Endothelial cell of hepatic sinusoid (primary cell): ENCODE data around the gene PRKAA1.
"Not testable (repeated sequence)": the region's sequence is repeated elsewhere in the genome, so short reads cannot be mapped to it uniquely, and the experiment has no call there.

ENCODE experiments used
- in situ Hi-C: cut with HindIII; loops from 2 replicates; pipeline ENCODE4 v1.10.0; 2017; ENCODE audit warnings: low sequenced_read_pairs

PRKAA1 gene

DNA sequence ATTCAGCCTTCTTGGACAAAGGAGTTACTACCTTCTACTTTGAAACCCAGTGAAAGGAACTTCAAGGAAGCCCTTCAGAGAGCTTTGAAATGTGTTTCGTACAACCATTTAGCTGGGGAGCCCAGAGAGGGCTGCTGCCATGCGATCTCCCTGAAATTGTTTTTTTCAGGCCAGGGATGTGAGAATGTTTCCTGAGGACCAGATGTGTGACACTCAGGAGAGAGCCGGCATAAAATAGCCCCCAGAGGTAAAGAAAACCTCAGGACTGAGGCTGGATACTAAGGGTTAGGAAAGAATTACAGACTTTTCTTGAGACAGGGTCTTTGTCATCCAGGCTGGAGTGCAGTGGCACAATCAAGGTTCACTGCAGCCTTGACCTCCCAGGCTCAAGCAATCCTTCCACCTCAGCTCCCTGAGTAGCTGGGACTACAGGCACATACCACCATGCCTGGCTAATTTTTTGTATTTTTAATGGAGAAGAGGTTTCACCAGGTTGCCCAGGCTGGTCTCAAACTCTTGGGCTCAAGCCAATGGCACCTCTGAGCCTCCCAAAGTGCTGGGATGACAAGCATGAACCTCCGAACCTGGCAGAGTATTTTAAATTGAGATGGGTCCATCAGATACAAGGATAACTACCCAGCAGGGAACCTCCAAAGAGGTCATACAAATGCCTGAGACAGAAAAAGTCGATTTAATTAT, 28.5 kb upstream of the PRKAA1 start:
- in situ Hi-C loops, result no loop called here

DNA sequence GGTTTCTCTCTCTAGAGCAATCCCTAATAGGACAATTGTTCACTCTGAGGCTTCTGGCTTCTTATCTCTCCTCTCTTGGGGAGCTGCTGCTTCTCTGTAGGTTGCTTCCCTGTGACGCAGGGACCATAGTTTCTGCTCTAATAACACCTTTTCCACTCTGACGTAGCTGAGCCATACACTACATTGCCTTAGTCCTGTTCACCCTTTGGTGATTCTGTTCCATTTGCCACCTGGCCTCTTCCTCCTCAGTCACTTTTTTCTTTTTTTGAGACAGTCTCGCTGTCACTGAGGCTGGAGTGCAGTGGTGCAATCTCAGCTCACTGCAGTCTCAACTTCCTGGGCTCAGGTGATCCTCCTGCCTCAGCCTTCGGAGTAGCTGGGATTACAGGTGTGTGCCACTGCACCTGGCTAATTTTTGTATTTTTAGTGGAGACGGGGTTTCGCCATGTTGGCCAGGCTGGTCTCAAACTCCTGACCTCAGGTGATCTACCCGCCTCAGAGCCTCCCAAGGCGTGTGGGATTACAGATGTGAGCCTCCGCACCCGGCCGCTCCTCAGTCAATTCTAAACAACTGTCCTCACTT, 27.4 kb upstream of the PRKAA1 start:
- in situ Hi-C loops, result not testable (repeated sequence)

DNA sequence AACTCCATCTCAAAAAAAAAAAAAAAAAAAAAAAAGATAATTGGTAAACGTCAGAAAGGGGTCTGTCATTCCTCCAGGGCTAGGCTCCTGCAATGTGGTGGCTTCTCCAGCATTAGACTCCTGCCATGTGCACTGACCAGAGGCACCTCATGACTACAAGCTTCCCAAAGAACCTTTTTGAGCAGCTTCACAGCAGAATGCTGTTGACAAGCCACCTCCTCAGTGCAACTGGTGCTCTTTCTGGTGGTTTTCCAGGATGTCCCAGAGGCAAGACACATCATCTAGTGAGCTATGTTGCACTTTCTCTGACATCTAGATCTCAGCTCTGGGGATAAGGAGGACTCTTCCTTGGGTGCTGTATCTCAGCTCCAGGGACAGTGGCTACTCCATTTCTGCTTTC, 25.3 kb upstream of the PRKAA1 start:
- in situ Hi-C loops, result no loop called here

DNA sequence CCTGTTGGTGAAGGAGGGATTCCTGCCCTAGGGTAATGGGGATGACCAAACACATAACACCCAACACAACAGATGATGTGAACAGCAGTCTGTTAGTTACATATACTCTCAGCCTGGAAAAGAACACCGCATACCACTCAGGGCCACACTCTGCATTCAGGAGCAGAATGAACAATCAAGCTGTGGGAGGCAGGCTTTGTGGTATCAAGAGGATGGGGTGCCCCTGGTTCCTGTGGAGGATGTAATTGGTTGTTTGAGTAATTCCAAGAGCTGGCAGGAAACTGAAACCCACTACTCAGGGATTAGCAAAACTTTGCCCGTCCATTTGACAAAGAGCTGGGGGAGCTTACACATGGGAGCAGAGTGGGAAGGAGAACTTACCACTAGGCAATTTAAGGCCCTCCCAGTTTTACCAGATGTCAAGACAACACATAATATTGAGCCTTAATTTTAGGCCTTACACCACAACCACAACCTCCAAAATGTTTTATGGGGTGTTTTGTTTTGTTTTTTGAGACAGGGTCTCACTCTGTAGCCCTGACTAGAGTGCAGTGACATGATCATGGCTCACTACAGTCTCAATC, 15.6 kb upstream of the PRKAA1 start:
- in situ Hi-C loops, result no loop called here

DNA sequence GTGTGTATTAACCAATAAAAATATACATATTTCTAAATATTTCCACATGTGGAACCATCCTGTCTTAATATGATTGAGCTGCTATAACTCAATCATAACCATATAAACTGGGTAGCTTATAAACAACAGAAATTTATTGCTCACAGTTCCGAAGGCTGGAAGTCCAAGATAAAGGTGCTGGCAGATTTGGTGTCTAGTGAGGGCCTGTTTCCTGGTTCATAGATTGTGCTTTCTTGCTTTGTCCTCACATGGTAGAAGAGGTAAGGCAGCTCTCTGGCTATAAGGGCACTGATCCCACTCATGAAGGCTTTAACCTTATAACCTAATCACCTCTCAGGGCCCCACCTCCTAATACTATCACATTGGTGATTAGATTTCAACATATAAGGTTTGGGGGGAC, 14.0 kb upstream of the PRKAA1 start:
- in situ Hi-C loops, result no loop called here

DNA sequence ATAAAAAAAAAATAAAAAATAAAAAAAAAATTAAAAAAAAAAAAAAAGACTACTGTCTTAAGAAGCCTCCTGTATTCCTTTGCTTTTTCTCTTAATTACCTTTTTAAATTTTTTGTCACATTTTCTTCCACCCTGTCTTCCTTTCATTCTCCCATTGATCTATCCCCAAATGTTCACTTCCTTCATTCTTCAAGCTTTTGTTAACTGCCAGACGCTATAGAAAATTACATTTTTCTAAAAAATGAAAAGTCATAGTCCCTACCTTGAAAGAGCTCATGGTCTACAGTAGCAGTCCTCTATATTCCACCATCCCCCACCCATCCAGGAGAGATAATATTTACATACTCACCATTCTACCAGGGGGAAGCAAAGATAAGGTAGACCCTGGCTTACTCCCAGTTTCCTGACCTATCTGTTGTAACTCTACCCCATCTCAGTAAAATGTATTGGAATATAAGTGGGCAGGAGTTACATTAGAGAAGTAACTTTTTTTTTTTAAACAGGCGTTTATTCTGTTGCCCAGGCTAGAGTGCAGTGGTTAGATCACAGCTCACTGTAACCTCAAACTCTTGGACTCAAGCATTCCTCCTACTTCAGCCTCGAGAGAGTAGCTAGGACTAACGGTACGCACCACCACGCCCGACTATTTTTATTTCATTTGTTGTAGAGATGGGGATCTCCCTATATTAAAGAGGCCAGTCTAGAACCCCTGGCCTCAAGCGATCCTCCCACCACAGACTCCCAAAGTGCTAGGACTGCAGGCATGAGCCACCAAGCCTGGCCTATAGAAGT, 3.8 kb upstream of the PRKAA1 start:
- in situ Hi-C loops, result no loop called here

DNA sequence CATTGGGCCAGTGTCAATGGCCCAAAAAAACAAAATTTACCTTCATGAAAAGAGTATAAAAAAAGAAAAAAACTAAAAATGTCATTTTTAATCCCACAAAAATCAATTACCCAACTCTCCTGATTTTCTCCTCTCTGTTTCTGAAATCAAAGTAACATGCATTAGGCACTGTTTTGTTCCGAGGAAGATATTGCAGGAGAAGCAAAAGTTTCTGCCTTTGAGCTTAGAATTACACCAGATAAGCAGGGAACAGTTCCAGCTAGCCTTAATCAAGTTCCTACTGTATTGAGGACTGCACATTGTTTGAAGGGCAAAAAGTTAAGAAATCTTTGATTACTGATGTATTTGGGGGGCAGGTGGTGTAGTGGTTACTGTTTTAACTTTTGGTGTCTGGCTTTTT, 1.1 kb upstream of the PRKAA1 start:
- in situ Hi-C loops, result no loop called here

DNA sequence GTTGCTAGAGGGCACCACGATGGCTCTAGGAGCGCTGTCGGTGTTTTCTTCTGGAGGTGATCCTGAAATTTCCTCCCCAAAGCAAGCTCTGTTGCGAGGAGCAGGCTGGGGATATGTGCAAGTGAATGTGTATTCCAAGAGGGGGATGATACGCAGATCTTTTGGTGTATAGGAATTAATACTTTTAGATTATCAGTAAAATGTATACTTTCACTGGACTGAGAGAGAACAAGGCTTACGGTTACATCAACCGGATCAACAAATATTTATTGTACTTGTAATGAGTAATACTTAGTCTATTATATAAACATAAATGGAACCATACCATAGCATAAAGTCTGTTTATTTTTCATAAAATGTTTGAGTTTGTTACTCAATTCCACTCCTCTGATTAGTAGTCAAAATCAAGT, 632 bp upstream of the PRKAA1 start:
- in situ Hi-C loops, result no loop called here

DNA sequence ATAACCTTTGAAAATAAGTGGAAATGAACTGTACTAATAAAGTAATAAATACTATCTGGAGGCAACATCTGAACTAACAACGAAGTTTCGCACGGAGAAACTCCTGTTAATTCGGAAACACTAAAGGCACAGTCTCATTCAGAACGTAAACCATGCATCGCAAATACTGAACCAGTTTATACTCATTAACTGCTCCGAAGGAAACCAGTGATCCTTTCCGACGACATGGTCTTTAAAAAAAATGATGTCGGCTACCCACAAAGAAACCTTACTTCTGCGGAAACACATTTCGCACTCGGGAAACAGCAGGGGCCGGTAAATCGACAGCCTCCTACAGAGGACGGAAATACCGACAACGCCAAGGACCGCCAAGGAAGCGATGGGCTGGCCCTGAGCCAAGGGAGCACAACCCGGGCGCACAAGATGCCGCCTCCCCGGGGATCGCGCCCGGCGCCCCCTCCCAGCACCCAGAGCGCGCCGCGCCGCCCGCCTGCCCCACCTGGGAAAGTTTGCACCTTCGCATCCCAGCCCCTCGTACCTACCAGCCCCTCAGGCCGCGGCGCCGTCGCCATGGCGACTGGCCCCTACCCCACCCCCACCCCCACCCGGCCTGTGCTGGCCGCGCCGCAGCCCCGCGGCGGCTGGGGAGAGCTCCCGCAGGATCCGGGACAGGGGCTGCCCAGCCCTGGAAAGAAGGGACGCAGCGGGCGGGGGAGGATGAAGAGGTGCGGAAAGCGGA, 732 bp downstream of the PRKAA1 start:
- in situ Hi-C loops, result no loop called here

DNA sequence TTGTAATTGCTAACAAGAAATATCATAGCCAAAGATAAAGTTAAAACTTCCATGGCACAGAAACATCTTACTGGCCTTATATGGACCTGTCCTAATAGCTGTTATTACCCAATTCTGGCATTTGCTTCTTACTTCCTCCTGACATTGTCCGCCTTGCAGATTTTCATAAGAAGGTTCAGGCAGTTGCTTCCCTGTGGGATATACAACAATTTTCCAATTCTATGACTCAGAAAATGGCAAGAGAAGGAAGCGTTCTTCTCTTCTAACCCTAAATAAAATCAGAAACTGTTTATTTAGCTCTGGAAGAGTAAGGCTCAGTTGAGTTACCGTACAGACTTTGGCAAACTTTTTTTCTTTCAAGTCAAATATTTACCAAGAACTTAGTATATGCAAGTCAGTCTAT, 1.7 kb downstream of the PRKAA1 start:
- in situ Hi-C loops, result no loop called here

DNA sequence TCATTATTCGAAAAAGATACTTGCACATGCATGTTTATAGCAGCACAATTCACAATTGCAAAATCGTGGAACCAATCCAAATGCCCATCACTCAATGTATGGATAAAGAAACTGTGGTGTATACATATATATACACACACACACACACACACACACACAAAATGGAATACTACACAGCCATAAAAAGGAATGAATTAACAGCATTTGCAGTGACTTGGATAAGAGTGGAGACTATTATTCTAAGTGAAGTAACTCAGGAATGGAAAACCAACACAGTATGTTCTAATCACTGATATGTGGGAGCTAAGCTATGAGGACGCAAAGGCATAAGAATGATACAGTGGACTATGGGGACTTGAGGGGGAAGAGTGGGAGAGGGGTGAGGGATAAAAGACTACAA, 3.3 kb downstream of the PRKAA1 start:
- in situ Hi-C loops, result not testable (repeated sequence)

DNA sequence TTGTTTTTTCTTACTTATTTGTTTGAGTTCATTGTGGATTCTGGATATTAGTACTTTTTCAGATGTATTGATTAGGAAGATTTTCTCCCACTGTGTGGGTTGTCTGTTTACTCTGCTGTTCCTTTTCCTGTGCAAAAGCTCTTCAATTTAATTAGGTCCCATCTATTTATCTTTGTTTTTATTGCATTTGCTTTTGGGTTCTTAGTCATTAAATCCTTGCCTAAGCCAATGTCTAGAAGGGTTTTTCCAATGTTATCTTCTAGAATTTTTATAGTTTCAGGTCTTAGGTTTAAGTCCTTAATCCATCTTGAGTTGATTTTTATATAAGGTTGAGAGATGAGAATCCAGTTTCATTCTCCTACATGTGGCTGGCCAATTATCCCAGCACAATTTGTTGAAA, 3.8 kb downstream of the PRKAA1 start:
- in situ Hi-C loops, result not testable (repeated sequence)

DNA sequence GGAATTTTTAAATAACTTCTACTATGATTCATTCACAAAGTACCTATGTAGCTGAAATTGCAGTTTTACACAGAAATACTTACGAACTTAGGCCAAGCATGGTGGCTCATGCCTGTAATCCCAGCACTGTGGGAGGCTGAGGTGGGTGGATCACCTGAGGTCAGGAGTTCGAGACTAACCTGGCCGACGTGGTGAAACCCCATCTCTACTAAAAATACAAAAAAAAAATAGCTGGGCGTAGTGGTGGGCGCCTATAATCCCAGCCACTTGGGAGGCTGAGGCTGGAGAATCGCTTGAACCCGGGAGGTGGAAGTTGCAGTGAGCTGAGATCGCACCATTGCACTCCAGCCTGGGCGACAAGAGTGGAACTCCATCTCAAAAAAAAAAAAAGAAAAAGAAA, 5.5 kb downstream of the PRKAA1 start:
- in situ Hi-C loops, result not testable (repeated sequence)

DNA sequence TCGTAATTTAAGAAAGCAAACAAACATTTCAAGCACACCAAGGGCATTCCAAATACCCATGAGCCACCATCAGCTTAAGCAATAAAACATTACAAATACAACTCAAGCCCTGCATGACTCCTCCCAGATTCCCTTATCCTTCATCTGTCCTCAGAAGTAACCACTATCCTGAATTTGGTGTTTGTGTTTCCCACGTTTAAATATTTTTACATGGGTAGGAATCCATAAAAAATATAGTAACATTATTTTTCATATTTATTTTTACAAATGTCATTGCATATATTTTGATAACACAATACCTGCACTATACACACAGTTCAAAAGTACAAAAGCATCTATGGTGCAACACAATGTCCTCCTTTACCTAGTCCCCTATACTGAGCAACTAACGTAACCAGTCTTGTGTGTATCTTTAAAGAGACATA, 6.4 kb downstream of the PRKAA1 start:
- in situ Hi-C loops, result no loop called here

DNA sequence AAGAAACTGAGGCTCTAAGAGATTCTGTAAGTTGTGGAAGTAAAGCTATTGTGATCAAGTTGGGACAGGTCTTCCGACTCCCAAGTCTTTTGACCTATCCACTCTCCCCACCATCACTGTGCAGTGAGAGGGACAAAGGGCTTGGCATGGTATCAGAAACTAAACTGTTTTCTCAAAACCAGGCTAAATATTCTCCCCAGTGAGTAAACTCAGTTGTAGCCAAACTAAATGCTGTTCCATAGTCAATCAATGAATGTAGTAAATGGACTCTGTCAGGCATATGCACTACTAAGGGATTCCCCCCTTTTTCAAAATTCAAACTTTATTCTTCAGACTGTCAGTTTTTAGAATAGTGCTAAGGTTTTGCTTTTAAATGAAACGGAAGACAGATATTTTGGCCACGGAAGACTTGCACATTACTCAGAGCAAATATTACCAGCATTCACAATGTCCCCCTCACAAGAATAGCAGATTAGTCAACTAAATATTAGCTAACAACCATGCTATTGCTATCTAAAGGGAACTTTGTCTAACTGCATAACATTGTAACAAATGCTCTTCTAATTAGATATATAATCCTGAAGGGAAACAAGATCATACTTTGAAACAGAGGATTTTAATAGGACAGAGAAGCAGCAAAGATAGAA, 7.1 kb downstream of the PRKAA1 start:
- in situ Hi-C loops, result no loop called here

DNA sequence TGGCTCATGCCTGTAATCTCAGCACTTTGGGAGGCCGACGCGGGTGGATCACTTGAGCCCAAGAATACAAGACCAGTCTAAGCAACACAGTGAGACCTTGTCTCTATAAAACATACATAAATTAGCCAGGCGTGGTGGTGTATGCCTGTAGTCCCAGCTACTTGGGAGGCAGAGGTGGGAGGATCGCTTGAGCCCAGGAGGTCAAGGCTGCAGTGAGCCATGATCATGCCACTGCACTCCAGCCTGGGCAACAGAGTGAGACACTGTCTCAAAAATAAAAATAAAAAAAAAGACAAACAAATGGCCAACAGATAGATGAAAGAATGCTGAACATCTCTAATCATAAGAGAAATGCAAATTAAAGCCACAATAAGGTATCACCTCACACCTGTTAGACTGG, 9.2 kb downstream of the PRKAA1 start:
- in situ Hi-C loops, result not testable (repeated sequence)

DNA sequence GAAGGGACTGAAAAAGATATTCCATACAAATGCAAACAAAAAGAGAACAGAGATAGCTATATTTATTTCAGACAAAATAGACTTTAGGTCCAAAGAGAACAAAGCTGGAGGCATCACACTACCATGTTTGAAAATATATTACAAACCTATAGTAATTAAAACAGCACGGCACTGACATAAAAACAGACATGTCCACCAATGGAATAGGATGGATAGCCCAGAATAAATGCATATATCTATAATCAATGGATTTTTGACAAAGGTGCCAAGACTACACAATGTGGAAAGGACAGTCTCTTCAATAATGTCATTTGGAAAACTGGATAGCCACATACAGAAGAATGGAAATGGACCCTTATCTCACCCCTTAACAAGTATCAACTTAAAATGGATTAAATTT, 10.2 kb downstream of the PRKAA1 start:
- in situ Hi-C loops, result no loop called here

DNA sequence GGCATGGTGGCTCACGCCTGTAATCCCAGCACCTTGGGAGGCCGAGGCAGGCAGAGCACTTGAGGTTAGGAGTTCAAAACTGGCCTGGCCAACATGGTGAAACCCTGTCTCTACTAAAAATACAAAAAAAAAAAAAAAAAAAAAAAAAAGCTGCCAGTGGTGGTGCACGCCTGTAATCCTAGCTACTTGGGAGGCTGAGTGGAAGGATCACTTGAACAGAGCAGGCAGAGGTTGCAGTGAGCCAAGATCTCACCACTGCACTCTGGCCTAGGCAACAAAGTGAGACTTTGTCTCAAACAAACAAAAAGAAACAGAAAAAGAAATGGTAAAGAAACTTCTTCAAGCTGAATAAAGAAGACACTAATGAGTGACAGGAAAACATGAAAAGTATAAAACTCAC, 11.5 kb downstream of the PRKAA1 start:
- in situ Hi-C loops, result not testable (repeated sequence)

DNA sequence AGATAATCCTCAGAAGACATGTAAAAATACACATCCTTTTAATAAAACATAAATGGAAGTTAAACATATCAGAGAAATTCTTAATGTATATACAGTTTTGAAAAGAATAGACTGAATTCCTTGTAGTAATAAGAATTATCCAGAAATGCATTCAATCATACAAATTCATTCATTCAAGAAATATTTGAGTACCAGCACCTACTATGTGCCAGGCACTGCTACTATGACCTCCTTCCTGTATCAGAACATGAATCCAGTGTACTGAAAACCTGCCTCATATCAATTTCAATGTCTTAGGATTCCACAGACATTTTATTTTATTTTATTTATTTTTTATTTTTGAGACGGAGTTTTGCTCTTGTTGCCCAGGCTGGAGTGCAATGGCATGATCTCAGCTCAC, 13.3 kb downstream of the PRKAA1 start:
- in situ Hi-C loops, result no loop called here

DNA sequence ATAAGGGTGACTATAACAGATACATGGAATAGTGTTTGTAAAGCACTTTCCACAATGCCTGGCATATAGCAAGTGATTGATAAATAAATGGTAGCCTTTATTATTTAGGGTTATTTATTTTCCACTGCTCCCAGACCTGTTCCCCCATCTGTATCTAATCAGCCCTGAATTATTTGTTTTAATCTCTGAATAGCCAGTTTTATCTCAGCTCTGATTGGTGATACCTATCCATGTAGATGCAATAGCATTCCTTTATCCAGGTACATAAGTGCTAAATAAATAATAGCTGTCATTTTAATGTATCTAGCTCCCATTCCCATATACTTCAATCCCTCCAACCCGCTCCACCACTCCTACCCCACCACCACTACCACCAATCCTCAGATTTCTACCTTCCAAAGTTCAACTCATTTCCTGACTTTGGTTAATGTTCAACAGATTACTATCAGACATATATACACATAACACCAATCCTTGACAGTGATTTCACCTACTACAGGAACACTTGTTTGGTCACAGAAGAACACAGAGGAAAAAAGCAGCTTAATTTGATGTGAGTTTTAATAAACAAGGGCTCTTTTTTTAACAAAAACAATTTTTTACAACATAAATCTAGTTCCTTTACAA, 14.0 kb downstream of the PRKAA1 start:
- in situ Hi-C loops, result no loop called here
